GM23338 (cell line): ENCODE results near the gene RBPJ. TPM values are rescaled to one million over a fixed set of nuclear protein-coding genes. Genes with fewer than 3 reads are reported as not detected.

Experiments used
- ATAC-seq: fragments of 200-7000 bp; cut with Tn5 transposase; 3 replicates; pipeline ENCODE4 v1.9.1; 2020
- DNase-seq: peaks from one replicate; pipeline ENCODE4 v3.0.0-alpha.2; 2015; ENCODE audit warnings: low spot score
- H2AFZ ChIP-seq: fragments of 200-600 bp; sonication (generic); 2 replicates; pipeline ENCODE4 v1.8.0; 2016; ENCODE audit warnings: antibody characterized with exemption, mild to moderate bottlenecking, moderate library complexity
- H3F3A ChIP-seq: fragments of 200-600 bp; sonication (generic); replicated peaks from 2 replicates; pipeline ENCODE4 v1.8.0; 2017; ENCODE audit warnings: antibody characterized with exemption, mixed run types, low read depth
- H3K27ac ChIP-seq: fragments of 200-600 bp; sonication (generic); 2 replicates; pipeline ENCODE4 v1.6.1; 2016; ENCODE audit warnings: low read depth
- H3K27me3 ChIP-seq: fragments of 200-600 bp; sonication (generic); 2 replicates; pipeline ENCODE4 v1.8.0; 2016; ENCODE audit warnings: mild to moderate bottlenecking, mixed run types, moderate library complexity; ENCODE audit not compliant: insufficient read depth
- H3K36me3 ChIP-seq: fragments of 200-600 bp; sonication (generic); 2 replicates; pipeline ENCODE4 v1.8.0; 2016; ENCODE audit warnings: mild to moderate bottlenecking; ENCODE audit not compliant: insufficient read depth
- H3K4me1 ChIP-seq: fragments of 200-600 bp; sonication (generic); 2 replicates; pipeline ENCODE4 v1.8.0; 2016; ENCODE audit warnings: mild to moderate bottlenecking, moderate library complexity; ENCODE audit not compliant: insufficient read depth
- H3K4me2 ChIP-seq: fragments of 200-600 bp; sonication (generic); 2 replicates; pipeline ENCODE4 v1.7.1; 2017; ENCODE audit warnings: mixed run types
- H3K4me3 ChIP-seq: fragments of 200-600 bp; sonication (generic); 2 replicates; pipeline ENCODE4 v1.6.1; 2016; ENCODE audit warnings: mixed run types
- H3K79me2 ChIP-seq: fragments of 200-600 bp; sonication (generic); replicated peaks from 2 replicates; pipeline ENCODE4 v1.8.0; 2017; ENCODE audit warnings: mild to moderate bottlenecking; ENCODE audit not compliant: insufficient read depth
- H3K9me2 ChIP-seq: fragments of 200-600 bp; sonication (generic); 2 replicates; pipeline ENCODE4 v1.8.0; 2017; ENCODE audit not compliant: insufficient read depth
- H4K20me1 ChIP-seq: fragments of 200-600 bp; sonication (generic); replicated peaks from 2 replicates; pipeline ENCODE4 v1.8.0; 2017; ENCODE audit warnings: mild to moderate bottlenecking; ENCODE audit not compliant: insufficient read depth
- H3K27ac Mint-ChIP-seq: 2 replicates; pipeline ENCODE4 v1.8.0; 2020; ENCODE audit warnings: inconsistent platforms, mild to moderate bottlenecking, moderate library complexity, mixed read lengths
- H3K27me3 Mint-ChIP-seq: 3 replicates; pipeline ENCODE4 v1.8.0; 2022; ENCODE audit warnings: low read depth, mild to moderate bottlenecking, moderate library complexity, mixed read lengths, inconsistent platforms; ENCODE audit not compliant: insufficient read depth, poor library complexity
- H3K36me3 Mint-ChIP-seq: 3 replicates; pipeline ENCODE4 v1.8.0; 2021; ENCODE audit warnings: low read depth, mild to moderate bottlenecking, inconsistent platforms, moderate library complexity, mixed read lengths
- H3K4me1 Mint-ChIP-seq: 3 replicates; pipeline ENCODE4 v1.8.0; 2020; ENCODE audit warnings: mild to moderate bottlenecking, inconsistent platforms, mixed read lengths
- H3K4me3 Mint-ChIP-seq: 3 replicates; pipeline ENCODE4 v1.8.0; 2021; ENCODE audit warnings: moderate library complexity, mild to moderate bottlenecking, inconsistent platforms, mixed read lengths
- H3K9me3 Mint-ChIP-seq: 3 replicates; pipeline ENCODE4 v1.8.0; 2020; ENCODE audit warnings: moderate library complexity, mild to moderate bottlenecking, inconsistent platforms, mixed read lengths
- EZH2 ChIP-seq: fragments of 200-600 bp; sonication (generic); IDR thresholded peaks from one replicate; pipeline ENCODE4 v1.8.0; 2017; ENCODE audit warnings: antibody characterized with exemption, mild to moderate bottlenecking, low read depth; ENCODE audit not compliant: unreplicated experiment
- EZH2phosphoT487 ChIP-seq: fragments of 200-600 bp; sonication (generic); IDR thresholded peaks from one replicate; pipeline ENCODE4 v1.8.1; 2018; ENCODE audit warnings: antibody characterized with exemption; ENCODE audit not compliant: unreplicated experiment
- NANOG ChIP-seq: IDR thresholded peaks from 2 replicates; pipeline ENCODE4 v1.6.1; 2016; ENCODE audit warnings: antibody characterized with exemption, borderline replicate concordance
- POLR2AphosphoS5 ChIP-seq: IDR thresholded peaks from 2 replicates; pipeline ENCODE4 v1.6.1; 2016; ENCODE audit warnings: antibody characterized with exemption, low read depth
- REST ChIP-seq: IDR thresholded peaks from one replicate; pipeline ENCODE4 v1.6.1; 2018; ENCODE audit warnings: antibody characterized with exemption; ENCODE audit not compliant: unreplicated experiment
- STAT1 ChIP-seq: IDR thresholded peaks from one replicate; pipeline ENCODE4 v1.6.1; 2016; ENCODE audit warnings: antibody characterized with exemption; ENCODE audit not compliant: unreplicated experiment
- ZNF114 ChIP-seq: fragments of 250-450 bp; sonication (Bioruptor Pico); IDR thresholded peaks from 2 replicates; pipeline ENCODE4 v1.5.0; 2020; ENCODE audit warnings: mild to moderate bottlenecking, moderate library complexity
- ZNF331 ChIP-seq: fragments of 250-450 bp; sonication (Bioruptor Pico); IDR thresholded peaks from 2 replicates; pipeline ENCODE4 v1.5.0; 2020; ENCODE audit warnings: low read depth, mild to moderate bottlenecking, moderate library complexity
- polyA plus RNA-seq: library from polyadenylated mRNA; unstranded; fragments of >200 nt; fragmentation: Nextera tagmentation; extraction: Ambion mirVana; gene quantifications from 2 replicates; pipeline ENCODE4 v1.2.1, GENCODE V29; 2016
- total RNA-seq: library from RNA; depleted of rRNA; stranded (reverse); fragments of >200 nt; shearing (Covaris generic); gene quantifications from 2 replicates; pipeline ENCODE4 v1.2.3, GENCODE V29; 2014
- TF ChIP-seq, protein P1 (sequence below): fragments of 250-450 bp; sonication (Bioruptor Pico); IDR thresholded peaks from 2 replicates; pipeline ENCODE4 v1.5.0; 2020; ENCODE audit warnings: mild to moderate bottlenecking, moderate library complexity
- TF ChIP-seq, protein P2 (sequence below): IDR thresholded peaks from 2 replicates; pipeline ENCODE4 v1.6.1; 2016; ENCODE audit warnings: antibody characterized with exemption
- TF ChIP-seq, protein P3 (sequence below), 2 experiments: fragments of 200-600 bp in 1 of 2; sonication (generic) in 1 of 2; conservative IDR thresholded peaks; 2 replicates each; pipeline versions ENCODE4 v1.5.1 to v1.6.1; 2016 to 2017; ENCODE audit warnings: antibody characterized with exemption in 2 of 2, low read depth in 2 of 2, mild to moderate bottlenecking in 2 of 2, moderate library complexity in 1 of 2

Gene RBPJ
- total and polyA plus RNA-seq, 2 experiments from 2014 or later, result 212 to 457 TPM

GRCh38 chr4:26484032-26484515, 163.3 kb downstream of the RBPJ start:
- H3K9me3 Mint-ChIP-seq, result no peaks in the 10 kb centered on the region; the same call in 2 of the 3 replicates
- H3K4me3 Mint-ChIP-seq, result no peak overlapping the region

More at GRCh38 chr4:26484032-26484515, 163.3 kb downstream of the RBPJ start:
- Mint-ChIP-seq H3K27me3 (peaks cover 2% of the 10 kb centered on the region), H3K4me1 (peaks cover 7% of the 10 kb centered on the region; the same call in 2 of the 3 replicates), H3K36me3 (no peaks in the 10 kb centered on the region), H3K27ac (no peak overlapping the region)
- no peaks in the 10 kb centered on the region for H3K79me2 ChIP-seq
- no peaks in the 10 kb centered on the region for H3F3A ChIP-seq
- H3K36me3 ChIP-seq, result no peaks in the 10 kb centered on the region
- no peak for TF ChIP-seq ZNF114 (CRISPR knock-in tag)
- TF ChIP-seq STAT1, result no peak
- no peak for TF ChIP-seq NANOG
- TF ChIP-seq EZH2phosphoT487, result no peak
- no peak for TF ChIP-seq ZNF331
- TF ChIP-seq, protein P1, sequence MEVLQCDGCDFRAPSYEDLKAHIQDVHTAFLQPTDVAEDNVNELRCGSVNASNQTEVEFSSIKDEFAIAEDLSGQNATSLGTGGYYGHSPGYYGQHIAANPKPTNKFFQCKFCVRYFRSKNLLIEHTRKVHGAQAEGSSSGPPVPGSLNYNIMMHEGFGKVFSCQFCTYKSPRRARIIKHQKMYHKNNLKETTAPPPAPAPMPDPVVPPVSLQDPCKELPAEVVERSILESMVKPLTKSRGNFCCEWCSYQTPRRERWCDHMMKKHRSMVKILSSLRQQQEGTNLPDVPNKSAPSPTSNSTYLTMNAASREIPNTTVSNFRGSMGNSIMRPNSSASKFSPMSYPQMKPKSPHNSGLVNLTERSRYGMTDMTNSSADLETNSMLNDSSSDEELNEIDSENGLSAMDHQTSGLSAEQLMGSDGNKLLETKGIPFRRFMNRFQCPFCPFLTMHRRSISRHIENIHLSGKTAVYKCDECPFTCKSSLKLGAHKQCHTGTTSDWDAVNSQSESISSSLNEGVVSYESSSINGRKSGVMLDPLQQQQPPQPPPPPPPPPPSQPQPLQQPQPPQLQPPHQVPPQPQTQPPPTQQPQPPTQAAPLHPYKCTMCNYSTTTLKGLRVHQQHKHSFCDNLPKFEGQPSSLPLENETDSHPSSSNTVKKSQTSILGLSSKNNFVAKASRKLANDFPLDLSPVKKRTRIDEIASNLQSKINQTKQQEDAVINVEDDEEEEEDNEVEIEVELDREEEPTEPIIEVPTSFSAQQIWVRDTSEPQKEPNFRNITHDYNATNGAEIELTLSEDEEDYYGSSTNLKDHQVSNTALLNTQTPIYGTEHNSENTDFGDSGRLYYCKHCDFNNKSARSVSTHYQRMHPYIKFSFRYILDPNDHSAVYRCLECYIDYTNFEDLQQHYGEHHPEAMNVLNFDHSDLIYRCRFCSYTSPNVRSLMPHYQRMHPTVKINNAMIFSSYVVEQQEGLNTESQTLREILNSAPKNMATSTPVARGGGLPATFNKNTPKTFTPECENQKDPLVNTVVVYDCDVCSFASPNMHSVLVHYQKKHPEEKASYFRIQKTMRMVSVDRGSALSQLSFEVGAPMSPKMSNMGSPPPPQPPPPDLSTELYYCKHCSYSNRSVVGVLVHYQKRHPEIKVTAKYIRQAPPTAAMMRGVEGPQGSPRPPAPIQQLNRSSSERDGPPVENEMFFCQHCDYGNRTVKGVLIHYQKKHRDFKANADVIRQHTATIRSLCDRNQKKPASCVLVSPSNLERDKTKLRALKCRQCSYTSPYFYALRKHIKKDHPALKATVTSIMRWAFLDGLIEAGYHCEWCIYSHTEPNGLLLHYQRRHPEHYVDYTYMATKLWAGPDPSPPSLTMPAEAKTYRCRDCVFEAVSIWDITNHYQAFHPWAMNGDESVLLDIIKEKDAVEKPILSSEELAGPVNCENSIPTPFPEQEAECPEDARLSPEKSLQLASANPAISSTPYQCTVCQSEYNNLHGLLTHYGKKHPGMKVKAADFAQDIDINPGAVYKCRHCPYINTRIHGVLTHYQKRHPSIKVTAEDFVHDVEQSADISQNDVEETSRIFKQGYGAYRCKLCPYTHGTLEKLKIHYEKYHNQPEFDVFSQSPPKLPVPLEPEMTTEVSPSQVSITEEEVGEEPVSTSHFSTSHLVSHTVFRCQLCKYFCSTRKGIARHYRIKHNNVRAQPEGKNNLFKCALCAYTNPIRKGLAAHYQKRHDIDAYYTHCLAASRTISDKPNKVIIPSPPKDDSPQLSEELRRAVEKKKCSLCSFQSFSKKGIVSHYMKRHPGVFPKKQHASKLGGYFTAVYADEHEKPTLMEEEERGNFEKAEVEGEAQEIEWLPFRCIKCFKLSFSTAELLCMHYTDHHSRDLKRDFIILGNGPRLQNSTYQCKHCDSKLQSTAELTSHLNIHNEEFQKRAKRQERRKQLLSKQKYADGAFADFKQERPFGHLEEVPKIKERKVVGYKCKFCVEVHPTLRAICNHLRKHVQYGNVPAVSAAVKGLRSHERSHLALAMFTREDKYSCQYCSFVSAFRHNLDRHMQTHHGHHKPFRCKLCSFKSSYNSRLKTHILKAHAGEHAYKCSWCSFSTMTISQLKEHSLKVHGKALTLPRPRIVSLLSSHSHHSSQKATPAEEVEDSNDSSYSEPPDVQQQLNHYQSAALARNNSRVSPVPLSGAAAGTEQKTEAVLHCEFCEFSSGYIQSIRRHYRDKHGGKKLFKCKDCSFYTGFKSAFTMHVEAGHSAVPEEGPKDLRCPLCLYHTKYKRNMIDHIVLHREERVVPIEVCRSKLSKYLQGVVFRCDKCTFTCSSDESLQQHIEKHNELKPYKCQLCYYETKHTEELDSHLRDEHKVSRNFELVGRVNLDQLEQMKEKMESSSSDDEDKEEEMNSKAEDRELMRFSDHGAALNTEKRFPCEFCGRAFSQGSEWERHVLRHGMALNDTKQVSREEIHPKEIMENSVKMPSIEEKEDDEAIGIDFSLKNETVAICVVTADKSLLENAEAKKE, result no peak
- TF ChIP-seq, protein P2, sequence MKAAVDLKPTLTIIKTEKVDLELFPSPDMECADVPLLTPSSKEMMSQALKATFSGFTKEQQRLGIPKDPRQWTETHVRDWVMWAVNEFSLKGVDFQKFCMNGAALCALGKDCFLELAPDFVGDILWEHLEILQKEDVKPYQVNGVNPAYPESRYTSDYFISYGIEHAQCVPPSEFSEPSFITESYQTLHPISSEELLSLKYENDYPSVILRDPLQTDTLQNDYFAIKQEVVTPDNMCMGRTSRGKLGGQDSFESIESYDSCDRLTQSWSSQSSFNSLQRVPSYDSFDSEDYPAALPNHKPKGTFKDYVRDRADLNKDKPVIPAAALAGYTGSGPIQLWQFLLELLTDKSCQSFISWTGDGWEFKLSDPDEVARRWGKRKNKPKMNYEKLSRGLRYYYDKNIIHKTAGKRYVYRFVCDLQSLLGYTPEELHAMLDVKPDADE, result no peak
- TF ChIP-seq, protein P3, sequence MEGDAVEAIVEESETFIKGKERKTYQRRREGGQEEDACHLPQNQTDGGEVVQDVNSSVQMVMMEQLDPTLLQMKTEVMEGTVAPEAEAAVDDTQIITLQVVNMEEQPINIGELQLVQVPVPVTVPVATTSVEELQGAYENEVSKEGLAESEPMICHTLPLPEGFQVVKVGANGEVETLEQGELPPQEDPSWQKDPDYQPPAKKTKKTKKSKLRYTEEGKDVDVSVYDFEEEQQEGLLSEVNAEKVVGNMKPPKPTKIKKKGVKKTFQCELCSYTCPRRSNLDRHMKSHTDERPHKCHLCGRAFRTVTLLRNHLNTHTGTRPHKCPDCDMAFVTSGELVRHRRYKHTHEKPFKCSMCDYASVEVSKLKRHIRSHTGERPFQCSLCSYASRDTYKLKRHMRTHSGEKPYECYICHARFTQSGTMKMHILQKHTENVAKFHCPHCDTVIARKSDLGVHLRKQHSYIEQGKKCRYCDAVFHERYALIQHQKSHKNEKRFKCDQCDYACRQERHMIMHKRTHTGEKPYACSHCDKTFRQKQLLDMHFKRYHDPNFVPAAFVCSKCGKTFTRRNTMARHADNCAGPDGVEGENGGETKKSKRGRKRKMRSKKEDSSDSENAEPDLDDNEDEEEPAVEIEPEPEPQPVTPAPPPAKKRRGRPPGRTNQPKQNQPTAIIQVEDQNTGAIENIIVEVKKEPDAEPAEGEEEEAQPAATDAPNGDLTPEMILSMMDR (conservative IDR thresholded peaks at IDR 0.05; ENCODE audit: low read depth in 2 of 2), result no peak
- TF ChIP-seq EZH2, result no peak
- no peak for TF ChIP-seq POLR2AphosphoS5
- TF ChIP-seq REST, result no peak
- no peak overlapping the region for H3K27ac ChIP-seq
- no peak overlapping the region for H3K4me3 ChIP-seq
- H3K27me3 ChIP-seq, result no peaks in the 10 kb centered on the region
- H3K4me1 ChIP-seq, result peaks cover 8% of the 10 kb centered on the region
- H4K20me1 ChIP-seq, result no peaks in the 10 kb centered on the region
- no peak for DNase-seq
- ATAC-seq, result no peak
- H2AFZ ChIP-seq, result no peak overlapping the region
- no peak overlapping the region for H3K4me2 ChIP-seq
- no peaks in the 10 kb centered on the region for H3K9me2 ChIP-seq
